GM12801 (cell line): Measurements from ENCODE around the gene TECPR1.

ENCODE experiments used
- TF ChIP-seq, protein P1 (sequence below): IDR thresholded peaks from one replicate; pipeline ENCODE4 v1.5.1; 2011; ENCODE audit warnings: control low read depth; ENCODE audit not compliant: insufficient read length; ENCODE audit errors: extremely low read depth

The TECPR1 gene

GRCh38 chr7:98221611-98222532 lies 30.2 kb downstream of the TECPR1 start:
- TF ChIP-seq, protein P1, sequence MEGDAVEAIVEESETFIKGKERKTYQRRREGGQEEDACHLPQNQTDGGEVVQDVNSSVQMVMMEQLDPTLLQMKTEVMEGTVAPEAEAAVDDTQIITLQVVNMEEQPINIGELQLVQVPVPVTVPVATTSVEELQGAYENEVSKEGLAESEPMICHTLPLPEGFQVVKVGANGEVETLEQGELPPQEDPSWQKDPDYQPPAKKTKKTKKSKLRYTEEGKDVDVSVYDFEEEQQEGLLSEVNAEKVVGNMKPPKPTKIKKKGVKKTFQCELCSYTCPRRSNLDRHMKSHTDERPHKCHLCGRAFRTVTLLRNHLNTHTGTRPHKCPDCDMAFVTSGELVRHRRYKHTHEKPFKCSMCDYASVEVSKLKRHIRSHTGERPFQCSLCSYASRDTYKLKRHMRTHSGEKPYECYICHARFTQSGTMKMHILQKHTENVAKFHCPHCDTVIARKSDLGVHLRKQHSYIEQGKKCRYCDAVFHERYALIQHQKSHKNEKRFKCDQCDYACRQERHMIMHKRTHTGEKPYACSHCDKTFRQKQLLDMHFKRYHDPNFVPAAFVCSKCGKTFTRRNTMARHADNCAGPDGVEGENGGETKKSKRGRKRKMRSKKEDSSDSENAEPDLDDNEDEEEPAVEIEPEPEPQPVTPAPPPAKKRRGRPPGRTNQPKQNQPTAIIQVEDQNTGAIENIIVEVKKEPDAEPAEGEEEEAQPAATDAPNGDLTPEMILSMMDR, result no peak

DNA sequence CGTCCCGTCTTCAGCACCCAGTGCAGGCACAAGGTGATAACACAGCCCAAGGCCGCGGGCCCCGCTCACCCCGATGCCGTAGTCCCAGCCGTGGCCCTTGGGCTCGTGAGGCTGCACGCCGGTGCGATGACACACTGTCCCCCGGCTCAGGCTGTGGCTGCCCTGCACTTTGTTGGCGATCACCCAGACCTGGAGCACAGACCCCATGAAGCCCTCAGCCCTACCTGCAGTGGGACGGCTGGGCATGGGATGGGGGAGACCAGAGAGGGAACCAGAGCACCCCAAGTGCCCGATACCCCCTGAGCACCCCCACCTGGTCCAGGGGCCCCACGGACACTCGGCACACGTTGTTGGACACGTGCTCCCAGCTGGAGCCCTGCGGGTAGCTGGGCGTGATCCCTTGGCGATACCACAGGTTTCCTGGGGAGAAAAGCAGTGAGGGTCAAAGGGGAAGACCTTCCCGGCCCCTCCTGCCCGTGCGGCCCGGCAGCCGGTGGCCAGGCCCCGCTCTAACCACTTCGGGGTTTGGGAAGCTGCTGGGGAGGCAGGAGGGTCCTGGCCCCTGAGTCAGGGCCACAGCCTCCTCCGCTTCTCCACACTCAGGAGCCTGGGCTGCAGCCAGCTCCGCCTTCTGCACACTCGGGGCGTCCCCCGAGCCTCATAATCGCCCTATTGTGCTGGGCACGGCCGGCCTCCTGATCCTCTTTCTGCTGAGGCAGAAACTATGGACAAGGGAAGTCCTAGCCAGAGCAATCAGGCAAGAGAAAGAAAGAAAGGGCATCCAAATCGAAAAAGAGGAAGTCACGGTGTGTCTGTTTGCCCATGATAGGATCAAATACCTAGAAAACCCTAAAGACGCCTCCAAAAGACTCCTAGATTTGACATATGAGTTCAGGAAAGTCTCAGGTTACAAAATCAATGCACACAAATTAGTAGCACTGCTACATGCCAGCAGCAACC lies 34.1 kb downstream of the TECPR1 start:
- TF ChIP-seq, protein P1, result no peak

DNA sequence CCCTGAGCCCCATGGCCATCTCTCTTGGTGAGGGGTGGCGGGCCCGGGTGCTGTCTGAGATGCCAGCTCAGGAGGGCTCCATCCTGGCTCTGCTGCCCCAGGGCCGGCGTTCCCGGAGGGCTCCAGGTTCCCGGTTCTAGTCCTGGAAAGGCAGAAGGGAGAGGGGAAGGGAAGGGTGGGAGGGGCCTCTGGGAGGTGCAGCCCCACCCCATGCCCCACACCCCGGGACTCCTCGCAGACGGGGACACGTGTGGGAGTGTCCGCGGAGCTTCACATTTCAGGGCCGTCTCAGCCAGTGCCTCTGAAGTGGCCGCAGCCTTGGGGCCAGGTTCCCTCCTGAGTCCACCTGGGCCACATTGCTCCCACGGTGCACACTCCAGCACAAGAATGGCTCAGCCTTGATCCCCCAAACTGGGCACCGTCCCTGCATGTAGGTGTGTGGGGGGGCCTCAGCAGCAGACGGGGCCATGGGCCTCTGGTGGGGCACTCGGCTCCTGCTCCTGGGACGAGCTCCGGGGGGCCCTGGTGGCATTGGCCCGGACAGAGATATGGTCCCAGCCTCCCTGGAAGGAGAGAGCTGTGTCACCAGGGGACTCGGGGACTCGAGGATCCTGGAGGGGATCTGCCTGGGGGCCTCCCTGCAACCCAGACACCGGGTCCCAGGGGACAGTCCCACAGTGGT lies 35.0 kb downstream of the TECPR1 start:
- TF ChIP-seq, protein P1, result no peak

- TF ChIP-seq, protein P1, result no peak
Observed at GRCh38 chr7:98215561-98216495, 36.2 kb downstream of the TECPR1 start.

DNA sequence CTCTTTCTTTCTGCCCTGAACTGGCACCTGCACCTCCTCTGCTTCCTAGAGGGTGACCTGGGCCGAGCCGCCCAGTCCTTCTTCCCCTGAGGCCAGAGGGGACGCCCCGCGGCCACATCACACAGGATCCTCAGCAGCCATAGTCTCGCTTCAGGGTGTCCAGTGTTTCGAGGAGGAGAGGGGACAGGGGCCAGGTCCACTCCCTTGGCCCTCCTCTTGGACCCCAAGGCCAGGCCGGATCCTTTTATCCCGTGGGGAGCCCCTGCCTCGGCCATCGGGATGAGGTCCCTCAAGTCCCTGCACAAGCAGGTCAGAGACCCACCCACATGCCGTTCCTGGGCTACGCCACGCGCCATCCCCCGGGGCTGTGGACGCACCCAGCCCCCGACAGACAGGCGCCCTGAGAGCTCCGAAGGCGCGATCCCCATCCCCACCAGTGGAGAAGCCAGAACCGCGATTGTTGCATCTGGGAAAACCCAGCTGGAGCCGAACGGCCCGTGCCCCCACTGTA lies 37.2 kb downstream of the TECPR1 start:
- TF ChIP-seq, protein P1, result no peak

- TF ChIP-seq, protein P1, result no peak
Observed at GRCh38 chr7:98213888-98214810, 37.9 kb downstream of the TECPR1 start.
